ENCODE measurements around the gene PTPRN2.
"Not testable (repeated sequence)": the region's sequence is repeated elsewhere in the genome, so short reads cannot be mapped to it uniquely, and the experiment has no call there.

PTPRN2 gene

GRCh38 chr7:158316466-158317031 is 271.1 kb downstream of the PTPRN2 start:
- no peak for DNase-seq

GRCh38 chr7:158315881-158316280 is 271.7 kb downstream of the PTPRN2 start:
- DNase-seq, result no peak

- no peak for DNase-seq
Observed at GRCh38 chr7:158315326-158315725, 272.3 kb downstream of the PTPRN2 start.

- DNase-seq, result no peak
Observed at GRCh38 chr7:158314394-158314793, 273.2 kb downstream of the PTPRN2 start.

- no peak for DNase-seq
Observed at GRCh38 chr7:158313931-158314330, 273.7 kb downstream of the PTPRN2 start.

GRCh38 chr7:158312789-158313188 is 274.8 kb downstream of the PTPRN2 start:
- no peak for DNase-seq

- DNase-seq, result no peak
Observed at GRCh38 chr7:158311791-158312190, 275.8 kb downstream of the PTPRN2 start.

GRCh38 chr7:158310924-158311666 is 276.5 kb downstream of the PTPRN2 start:
- no peak for DNase-seq

- DNase-seq, result no peak
Observed at GRCh38 chr7:158309868-158310763, 277.5 kb downstream of the PTPRN2 start.

GRCh38 chr7:158308001-158308400 is 279.6 kb downstream of the PTPRN2 start:
- no peak for DNase-seq

- DNase-seq, result not testable (repeated sequence)
Observed at GRCh38 chr7:158304072-158304471, 283.6 kb downstream of the PTPRN2 start.

- no peak for DNase-seq
Observed at GRCh38 chr7:158303121-158303520, 284.5 kb downstream of the PTPRN2 start.

- DNase-seq, result no peak
Observed at GRCh38 chr7:158302274-158303070, 285.2 kb downstream of the PTPRN2 start.

GRCh38 chr7:158301207-158301606 is 286.4 kb downstream of the PTPRN2 start:
- DNase-seq, result no peak

GRCh38 chr7:158300427-158300826 is 287.2 kb downstream of the PTPRN2 start:
- no peak for DNase-seq

GRCh38 chr7:158299607-158300006 is 288.0 kb downstream of the PTPRN2 start:
- DNase-seq, result no peak

- no peak for DNase-seq
Observed at GRCh38 chr7:158296798-158297104, 290.9 kb downstream of the PTPRN2 start.

- no peak for DNase-seq
Observed at GRCh38 chr7:158295966-158296797, 291.4 kb downstream of the PTPRN2 start.

GRCh38 chr7:158294468-158295215 is 293.0 kb downstream of the PTPRN2 start:
- not testable (repeated sequence) for DNase-seq

- no peak for DNase-seq
Observed at GRCh38 chr7:158292948-158293347, 294.7 kb downstream of the PTPRN2 start.

GRCh38 chr7:158291998-158292397 is 295.6 kb downstream of the PTPRN2 start:
- DNase-seq, result no peak

All from fibroblast of skin of abdomen (primary cell).